SIG-M5 treated with dmso at 0.1 percent for 504 hours (cell line): ENCODE measurements around the gene PLD2.

ENCODE experiments used
- DNase-seq: peaks from one replicate; lab custom pipeline; 2025; ENCODE audit not compliant: unreplicated experiment; lab: John Stamatoyannopoulos, UW

The PLD2 gene

DNA sequence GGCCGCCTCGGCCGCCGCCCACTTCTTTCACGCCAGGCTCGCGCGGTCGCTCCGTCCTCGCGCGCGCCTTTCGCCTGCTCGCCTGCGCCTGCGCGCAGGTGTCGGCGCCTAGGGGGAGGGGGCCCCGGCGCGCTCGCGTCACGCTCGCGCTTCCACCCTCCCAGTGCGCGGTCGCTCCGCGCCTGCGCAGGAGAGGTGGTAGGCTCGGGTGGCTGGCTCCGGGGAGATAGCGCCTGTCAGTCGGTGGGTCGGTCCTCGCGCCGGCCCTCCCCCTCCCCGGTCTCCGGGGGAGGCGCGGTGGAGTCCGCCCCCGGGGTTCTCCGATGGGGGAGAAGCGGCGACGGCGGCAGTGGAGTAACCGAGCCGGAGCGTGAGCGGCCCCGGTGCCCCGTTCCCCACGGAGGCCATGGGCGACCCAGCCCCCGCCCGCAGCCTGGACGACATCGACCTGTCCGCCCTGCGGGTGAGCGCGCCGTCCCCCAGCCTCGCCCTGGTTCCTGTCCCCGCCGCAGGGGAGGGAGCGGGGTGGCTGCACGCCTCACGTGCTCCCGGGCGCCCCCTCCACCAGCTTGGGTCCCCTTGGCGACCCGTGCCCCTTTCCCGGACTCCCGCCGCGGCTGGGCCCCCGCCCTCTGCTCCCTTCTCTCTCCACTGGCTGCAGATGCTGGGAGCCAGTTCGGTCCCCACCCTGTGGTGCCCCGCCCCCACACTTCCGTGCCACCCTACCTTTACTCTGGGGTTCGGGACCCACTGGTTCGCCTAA, 26.4 kb downstream of the PLD2 start, which contains the start of gene MINK1:
TSS of gene MINK1 (plus strand) at position 163 of the 763 bp plus-strand sequence. CDS start at position 407, 244 bp downstream.
- DNase-seq = peak; percentile 76

DNA sequence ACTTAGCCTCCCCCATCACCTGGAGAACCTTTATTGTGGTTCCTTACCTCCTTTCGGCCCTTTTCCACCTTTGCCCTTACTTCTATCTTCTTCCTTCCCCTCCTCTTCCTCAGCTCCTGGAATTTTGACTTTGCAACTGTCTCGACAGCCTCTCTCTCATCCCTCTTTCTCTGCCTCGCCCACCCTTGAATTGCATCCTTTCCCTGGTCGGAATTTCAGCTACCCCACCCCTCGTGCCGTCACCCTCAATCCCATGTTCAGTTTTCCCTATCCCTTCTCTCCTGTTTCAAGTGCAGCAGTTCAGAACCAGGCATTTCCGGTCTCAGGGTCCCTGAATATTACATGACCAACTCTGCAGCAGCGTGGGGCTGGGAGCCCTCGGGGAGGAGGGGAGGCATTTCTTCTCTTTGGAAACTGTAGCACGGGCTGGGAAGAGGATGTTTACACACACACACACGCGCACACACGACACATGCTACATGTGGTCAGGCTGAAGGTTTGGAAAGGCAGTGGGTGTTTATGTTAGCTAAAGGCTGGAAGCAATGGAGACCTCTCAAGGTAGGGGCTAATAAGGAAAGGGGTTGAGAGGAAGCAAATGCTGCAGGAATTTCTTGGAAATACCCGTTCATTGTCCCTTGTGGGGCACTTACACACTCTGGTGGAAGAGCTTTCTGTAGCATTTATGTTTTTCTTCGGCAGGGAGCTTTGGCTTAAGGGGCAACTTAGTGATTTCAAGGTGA, 27.2 kb downstream of the PLD2 start:
- DNase-seq = peak; percentile 41

- DNase-seq = no peak
Measured at GRCh38 chr17:4834681-4835020, 27.7 kb downstream of the PLD2 start.

GRCh38 chr17:4836221-4836620, 29.3 kb downstream of the PLD2 start:
- no peak for DNase-seq

DNA sequence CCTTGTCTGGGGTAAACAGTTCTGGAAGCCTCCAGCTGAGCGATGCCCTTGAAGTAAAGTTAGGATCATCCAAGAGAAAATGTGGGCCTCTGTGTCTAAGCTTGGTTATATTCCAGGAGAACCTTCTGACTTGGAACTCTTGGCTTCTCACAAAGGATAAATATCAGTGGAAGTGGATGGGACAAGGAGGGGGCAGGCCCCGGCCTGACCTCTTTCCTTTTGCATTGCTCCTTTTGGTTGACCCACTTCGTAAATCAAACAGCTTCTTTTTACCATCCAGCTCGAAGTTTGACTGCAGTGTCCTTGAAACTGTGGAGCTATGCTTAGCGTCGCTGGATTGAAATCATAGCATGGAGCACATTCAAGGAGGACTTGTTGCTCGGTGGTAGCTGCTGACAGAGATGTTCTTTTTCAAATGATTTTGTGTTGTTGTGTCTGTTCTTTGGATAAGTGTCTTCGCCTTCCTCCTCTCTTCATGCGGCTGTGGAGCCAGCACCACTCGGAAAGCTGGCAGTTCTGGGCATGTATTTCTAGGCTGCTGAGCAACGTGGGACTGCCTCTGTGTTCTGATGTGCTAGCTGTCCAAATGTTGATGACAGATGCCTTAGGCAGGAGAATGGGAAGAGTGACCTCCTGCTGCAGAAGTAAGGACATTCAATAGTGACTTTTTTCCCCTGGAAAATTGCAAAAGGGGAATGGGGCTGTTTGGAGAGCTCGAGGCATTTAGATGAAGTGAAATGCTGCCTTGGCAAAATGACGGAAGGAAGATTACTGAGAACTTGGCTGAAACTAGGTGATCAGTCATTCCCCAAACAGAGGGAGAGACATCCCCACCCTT, 30.7 kb downstream of the PLD2 start:
- no peak for DNase-seq

DNA sequence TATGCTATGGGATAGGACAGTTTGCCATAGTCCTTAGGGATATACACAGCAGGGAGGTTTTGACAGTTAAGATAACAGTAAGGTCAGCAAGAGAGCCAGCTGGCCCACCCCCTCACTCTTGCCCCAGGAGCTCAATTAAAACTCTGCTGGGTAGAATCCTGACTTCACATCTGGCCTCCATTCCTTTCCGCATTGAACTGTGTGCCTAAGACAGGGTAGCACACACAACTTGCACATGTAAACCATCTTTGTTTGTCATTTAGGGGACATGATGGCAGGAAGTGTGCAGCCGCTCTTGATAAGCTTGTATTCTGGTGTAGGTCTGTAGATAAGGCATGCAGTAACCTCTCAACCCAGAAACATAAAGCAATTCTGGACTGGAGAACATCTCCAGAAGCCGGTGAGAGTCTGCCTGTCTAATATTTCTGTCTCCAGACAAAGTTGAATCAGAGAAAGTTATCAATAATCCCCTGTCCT, 31.4 kb downstream of the PLD2 start:
- DNase-seq = no peak

GRCh38 chr17:4839221-4839620, 32.3 kb downstream of the PLD2 start:
- DNase-seq = no peak

- no peak for DNase-seq
Measured at GRCh38 chr17:4839965-4840892, 33.3 kb downstream of the PLD2 start.

- DNase-seq = no peak
Measured at GRCh38 chr17:4840893-4841242, 33.9 kb downstream of the PLD2 start.

- DNase-seq = no peak
Measured at GRCh38 chr17:4842376-4842775, 35.4 kb downstream of the PLD2 start.

- peak; percentile 71 for DNase-seq
Measured at GRCh38 chr17:4843321-4844000, 36.5 kb downstream of the PLD2 start.

- DNase-seq = peak; percentile 98
Measured at GRCh38 chr17:4845118-4845517, 38.2 kb downstream of the PLD2 start.

GRCh38 chr17:4846635-4847390, 39.9 kb downstream of the PLD2 start:
- DNase-seq = no peak

GRCh38 chr17:4849011-4849536, 42.1 kb downstream of the PLD2 start:
- peak; percentile 38 for DNase-seq

DNA sequence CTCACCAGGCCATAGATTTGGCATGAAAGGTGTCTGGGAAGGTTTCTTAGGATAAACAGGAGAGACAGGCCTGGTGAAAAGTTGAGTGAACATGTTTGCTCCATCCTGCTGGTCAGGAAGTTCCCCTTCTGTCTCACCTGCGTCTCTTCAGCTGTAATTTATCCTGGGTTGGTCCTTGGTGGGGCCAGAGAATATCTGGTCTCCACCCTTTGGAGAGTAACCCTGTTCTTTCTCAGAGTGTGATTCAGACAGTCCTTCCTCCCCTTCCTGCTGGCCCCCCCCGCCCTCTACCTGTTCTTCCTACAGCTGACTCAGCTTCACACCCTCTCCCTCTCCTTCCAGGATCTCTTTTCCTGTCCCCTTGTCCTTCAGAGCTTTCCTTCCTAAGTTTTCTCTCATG, 43.3 kb downstream of the PLD2 start:
- no peak for DNase-seq

GRCh38 chr17:4851084-4851483, 44.1 kb downstream of the PLD2 start:
- DNase-seq = no peak

DNA sequence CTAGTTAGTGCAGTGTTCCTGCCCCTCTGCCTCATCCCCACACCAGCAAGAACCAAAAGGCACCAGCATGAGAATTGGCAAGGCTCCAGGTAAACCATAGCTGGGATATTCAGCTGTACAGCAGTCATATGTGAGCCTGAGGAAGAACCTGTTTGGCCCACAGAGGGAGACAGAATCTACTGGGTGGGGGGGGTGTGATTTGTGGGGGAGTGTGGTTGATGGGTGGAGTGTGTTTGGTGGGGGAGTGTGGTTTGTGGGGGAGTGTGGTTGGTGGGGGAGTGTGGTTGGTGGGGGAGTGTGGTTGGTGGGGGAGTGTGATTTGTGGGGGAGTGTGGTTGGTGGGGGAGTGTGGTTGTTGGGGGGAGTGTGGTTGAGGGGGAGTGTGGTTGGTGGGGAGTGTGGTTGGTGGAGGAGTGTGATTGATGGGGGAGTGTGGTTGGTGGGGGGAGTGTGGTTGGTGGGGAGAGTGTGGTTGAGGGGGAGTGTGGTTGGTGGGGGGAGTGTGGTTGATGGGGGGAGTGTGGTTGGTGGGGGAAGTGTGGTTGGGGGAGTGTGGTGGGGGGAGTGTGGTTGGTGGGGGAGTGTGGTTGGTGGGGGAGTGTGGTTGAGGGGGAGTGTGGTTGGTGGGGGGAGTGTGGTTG, 45.7 kb downstream of the PLD2 start:
- DNase-seq = no peak

DNA sequence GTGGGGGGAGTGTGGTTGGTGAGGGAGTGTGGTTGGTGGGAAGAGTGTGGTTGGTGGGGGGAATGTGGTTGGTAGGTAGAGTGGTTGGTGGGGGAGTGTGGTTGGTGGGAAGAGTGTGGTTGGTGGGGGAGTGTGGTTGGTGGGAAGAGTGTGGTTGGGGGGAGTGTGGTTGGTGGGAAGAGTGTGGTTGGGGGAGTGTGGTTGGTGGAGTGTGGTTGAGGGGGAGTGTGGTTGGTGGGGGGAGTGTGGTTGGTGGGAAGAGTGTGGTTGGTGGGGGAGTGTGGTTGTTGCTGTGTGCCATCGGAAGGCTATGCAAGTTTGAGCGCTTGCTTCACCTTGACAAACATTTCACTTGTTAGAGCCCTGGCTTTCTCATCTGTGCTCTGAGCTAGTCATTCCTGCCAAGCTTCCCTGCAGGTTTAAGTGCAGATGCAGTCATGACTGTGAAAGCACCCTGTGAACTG, 46.3 kb downstream of the PLD2 start:
- no peak for DNase-seq
